Measurements from ENCODE around the gene WRNIP1.

- TF ChIP-seq CTCF (IDR thresholded peaks at IDR 0.05) (no peak), POLR2AphosphoS5 (IDR thresholded peaks at IDR 0.05; ENCODE audit: insufficient read depth in 1 of 2, low read depth in 1 of 2) (no peak), POLR2A (IDR thresholded peaks at IDR 0.05) (no peak)
These were observed 27.3 kb downstream of the WRNIP1 start for GRCh38 chr6:2792330-2793110.
